PC-9 (cell line): ENCODE results near the gene PDP2. TPM values are rescaled to one million over a fixed set of nuclear protein-coding genes. Genes with fewer than 3 reads are reported as not detected.

Source experiments
- BruUV-seq: library from RNA; stranded (reverse); fragments of 400-500 nt; replicated peaks from 2 replicates; lab custom pipeline; 2021; lab: Mats Ljungman, UMichigan
- CTCF ChIA-PET: fragments of 300-600 bp; sonication (Branson Sonifier 250); formaldehyde crosslinking; loops from one replicate; lab custom pipeline; 2022; ENCODE audit warnings: antibody characterized with exemption; lab: Charles Lee
- POLR2A ChIA-PET: fragments of 300-600 bp; sonication (Branson Sonifier 250); formaldehyde crosslinking; loops from one replicate; lab custom pipeline; 2022; ENCODE audit warnings: antibody characterized with exemption; ENCODE audit not compliant: unreplicated experiment; lab: Charles Lee
- DNase-seq, 2 experiments: peaks; one replicate each; pipeline versions ENCODE4 v3.0.0 to v3.0.0-alpha.2; 2015 to 2022; ENCODE audit warnings: mixed read lengths in 1 of 2
- H2AFZ ChIP-seq: fragments of 200-600 bp; sonication (generic); 2 replicates; pipeline ENCODE4 v1.8.1; 2017; ENCODE audit warnings: antibody characterized with exemption
- H3F3A ChIP-seq: fragments of 200-600 bp; sonication (generic); 2 replicates; pipeline ENCODE4 v1.8.1; 2017; ENCODE audit warnings: antibody characterized with exemption, mild to moderate bottlenecking, low read depth; ENCODE audit not compliant: insufficient read depth
- H3K27ac ChIP-seq: fragments of 200-600 bp; sonication (generic); 2 replicates; pipeline ENCODE4 v1.6.1; 2016; ENCODE audit warnings: mixed run types
- H3K27me3 ChIP-seq: fragments of 200-600 bp; sonication (generic); 2 replicates; pipeline ENCODE4 v1.6.1; 2016; ENCODE audit warnings: low read depth, mixed run types; ENCODE audit not compliant: insufficient read depth
- H3K36me3 ChIP-seq: fragments of 200-600 bp; sonication (generic); 2 replicates; pipeline ENCODE4 v1.6.1; 2016; ENCODE audit warnings: low read depth, mixed run types
- H3K4me1 ChIP-seq: fragments of 200-600 bp; sonication (generic); replicated peaks from 2 replicates; pipeline ENCODE4 v1.6.1; 2016; ENCODE audit warnings: mixed run types; ENCODE audit not compliant: insufficient read depth
- H3K4me2 ChIP-seq: fragments of 200-600 bp; sonication (generic); 2 replicates; pipeline ENCODE4 v1.6.1; 2017; ENCODE audit warnings: mixed run types
- H3K4me3 ChIP-seq: fragments of 200-600 bp; sonication (generic); 2 replicates; pipeline ENCODE4 v1.6.1; 2016; ENCODE audit warnings: mixed run types
- H3K79me2 ChIP-seq: fragments of 200-600 bp; sonication (generic); 2 replicates; pipeline ENCODE4 v1.6.1; 2017; ENCODE audit warnings: low read depth, mixed run types
- H3K9me2 ChIP-seq: fragments of 200-600 bp; sonication (generic); 2 replicates; pipeline ENCODE4 v1.8.1; 2017; ENCODE audit warnings: mild to moderate bottlenecking; ENCODE audit not compliant: insufficient read depth
- H3K9me3 ChIP-seq: fragments of 200-600 bp; sonication (generic); 2 replicates; pipeline ENCODE4 v1.8.1; 2016; ENCODE audit warnings: low read depth; ENCODE audit not compliant: insufficient read depth
- H4K20me1 ChIP-seq: fragments of 200-600 bp; sonication (generic); 2 replicates; pipeline ENCODE4 v1.8.1; 2017; ENCODE audit not compliant: insufficient read depth
- CTCF ChIP-seq: fragments of 200-600 bp; sonication (generic); conservative IDR thresholded peaks from 2 replicates; pipeline ENCODE4 v1.6.1; 2017; ENCODE audit warnings: mixed run types, antibody characterized with exemption, mild to moderate bottlenecking, moderate library complexity
- EZH2 ChIP-seq: fragments of 200-600 bp; sonication (generic); IDR thresholded peaks from 2 replicates; pipeline ENCODE4 v1.8.0; 2017; ENCODE audit warnings: antibody characterized with exemption, low read depth
- intact Hi-C: fragments of 100-400 bp; cut with micrococcal nuclease; formaldehyde crosslinking; loops from one replicate; pipeline ENCODE4 v1.10.0; 2022; ENCODE audit not compliant: unreplicated experiment
- total RNA-seq: library from RNA; stranded (reverse); gene quantifications from 2 replicates; pipeline ENCODE4 v1.2.3, GENCODE V29; 2021

The PDP2 gene
- total RNA-seq, 1 experiment from 2014 or later: 21.6 TPM

GRCh38 chr16:66904846-66905632, 24.7 kb downstream of the PDP2 start:
- no peak for TF ChIP-seq CTCF
- no peak for TF ChIP-seq EZH2
- no peak overlapping the region for H3K4me3 ChIP-seq
- ChIA-PET POLR2A (interaction anchor here (0.6 kb wide), 1 partner anchor 48 kb away, joined by 4 read pairs; no protein-coding TSS in a partner anchor), CTCF (interaction anchor here (0.6 to 0.8 kb wide), 2 partner anchors 24 to 87 kb away, joined by 3 to 5 read pairs; no protein-coding TSS in a partner anchor)
- H3K9me2 ChIP-seq: no peaks in the 10 kb centered on the region
- H3K4me1 ChIP-seq: peaks cover 11% of the 10 kb centered on the region
- H3K9me3 ChIP-seq: no peaks in the 10 kb centered on the region
- no peak overlapping the region for H3K27ac ChIP-seq
- no peaks in the 10 kb centered on the region for H3F3A ChIP-seq
- H3K27me3 ChIP-seq: no peaks in the 10 kb centered on the region
- no peak for DNase-seq
- H3K4me2 ChIP-seq: no peak overlapping the region
- H4K20me1 ChIP-seq: no peaks in the 10 kb centered on the region
- no peaks in the 10 kb centered on the region for H3K79me2 ChIP-seq
- H2AFZ ChIP-seq: no peak overlapping the region
- intact Hi-C loops: no loop called here
- no TSS peak for BruUV-seq
- H3K36me3 ChIP-seq: no peaks in the 10 kb centered on the region

- POLR2A ChIA-PET: no interaction called here
- CTCF ChIA-PET: interaction anchor here (0.8 kb wide), 1 partner anchor 23 kb away, joined by 3 read pairs; no protein-coding TSS in a partner anchor
- intact Hi-C loops: no loop called here
Measured at GRCh38 chr16:66905633-66906539, 25.6 kb downstream of the PDP2 start.

More at GRCh38 chr16:66905633-66906539, 25.6 kb downstream of the PDP2 start:
- Histone ChIP-seq H3K79me2 (no peaks in the 10 kb centered on the region), H2AFZ (no peak overlapping the region), H3K4me2 (no peak overlapping the region), H3F3A (no peaks in the 10 kb centered on the region), H4K20me1 (no peaks in the 10 kb centered on the region), H3K9me3 (no peaks in the 10 kb centered on the region), H3K27me3 (no peaks in the 10 kb centered on the region), H3K9me2 (no peaks in the 10 kb centered on the region), H3K4me1 (peaks cover 7% of the 10 kb centered on the region), H3K36me3 (no peaks in the 10 kb centered on the region), H3K4me3 (no peak overlapping the region), H3K27ac (no peak overlapping the region)
- TF ChIP-seq CTCF (no peak), EZH2 (no peak)
- peak in 1 of 2 experiments; percentile 50 for DNase-seq
- no TSS peak for BruUV-seq
